ENCODE data around the gene SELENOM. TPM values are rescaled to one million over a fixed set of nuclear protein-coding genes. Genes with fewer than 3 reads are reported as not detected.

The SELENOM gene
- total RNA-seq, 1 experiment from 2014 or later: 22.4 TPM

Other genes starting within 250 kb of the SELENOM start
- 31.4 and 34.3 TPM in 2 replicates for gene MORC2, start 138.8 kb downstream of the SELENOM start, total RNA-seq (2014; rRNA removed; shearing (Covaris generic))
- gene TUG1, start 138.3 kb downstream of the SELENOM start, total RNA-seq (2014; rRNA removed; shearing (Covaris generic)): 44.1 and 48.6 TPM in 2 replicates
- gene SMTN, start 26.2 kb downstream of the SELENOM start, total RNA-seq (2014; rRNA removed; shearing (Covaris generic)): 10.7 and 21.0 TPM in 2 replicates
- gene INPP5J, start 15.4 kb upstream of the SELENOM start, total RNA-seq (2014; rRNA removed; shearing (Covaris generic)): 10.6 and 11.9 TPM in 2 replicates
- 13.6 and 19.3 TPM in 2 replicates for gene PLA2G3, start 32.9 kb upstream of the SELENOM start, total RNA-seq (2014; rRNA removed; shearing (Covaris generic))
- gene RNF185, start 52.6 kb upstream of the SELENOM start, total RNA-seq (2014; rRNA removed; shearing (Covaris generic)): 23.1 and 24.2 TPM in 2 replicates
- gene LIMK2, start 104.7 kb upstream of the SELENOM start, total RNA-seq (2014; rRNA removed; shearing (Covaris generic)): 22.4 and 24.2 TPM in 2 replicates
- 0.76 and 3.9 TPM in 2 replicates for gene PIK3IP1, start 184.9 kb upstream of the SELENOM start, total RNA-seq (2014; rRNA removed; shearing (Covaris generic))
- gene PATZ1, start 238.8 kb upstream of the SELENOM start, total RNA-seq (2014; rRNA removed; shearing (Covaris generic)): 43.0 and 44.2 TPM in 2 replicates

All from H7 (cell line).